Islet precursor cell (in vitro differentiated cells): ENCODE measurements around the gene CBFA2T2.

Source experiments
- DNase-seq: peaks from one replicate; pipeline ENCODE4 v3.0.0-alpha.2; 2018

CBFA2T2 gene

GRCh38 chr20:33655164-33655563 lies 165.3 kb downstream of the CBFA2T2 start:
- DNase-seq = no peak

GRCh38 chr20:33656010-33656782 lies 166.3 kb downstream of the CBFA2T2 start:
- DNase-seq = no peak

GRCh38 chr20:33656783-33657703 lies 167.1 kb downstream of the CBFA2T2 start:
- no peak for DNase-seq

- no peak for DNase-seq
Observed at GRCh38 chr20:33657704-33658095, 167.8 kb downstream of the CBFA2T2 start.

GRCh38 chr20:33658510-33658909 lies 168.6 kb downstream of the CBFA2T2 start:
- no peak for DNase-seq

- no peak for DNase-seq
Observed at GRCh38 chr20:33658929-33659328, 169.0 kb downstream of the CBFA2T2 start.

GRCh38 chr20:33659341-33660034 lies 169.6 kb downstream of the CBFA2T2 start:
- no peak for DNase-seq

- no peak for DNase-seq
Observed at GRCh38 chr20:33660035-33660684, 170.3 kb downstream of the CBFA2T2 start.

GRCh38 chr20:33660685-33661058 lies 170.8 kb downstream of the CBFA2T2 start:
- DNase-seq = no peak

- DNase-seq = no peak
Observed at GRCh38 chr20:33662172-33662571, 172.3 kb downstream of the CBFA2T2 start, which contains the start of gene C20orf144. C20orf144 (plus strand) TSS chr20:33662327; CDS start chr20:33662346, 19 bp downstream.

- peak; percentile 86 for DNase-seq
Observed at GRCh38 chr20:33663161-33664084, 173.5 kb downstream of the CBFA2T2 start.

GRCh38 chr20:33664085-33664761 lies 174.3 kb downstream of the CBFA2T2 start:
- DNase-seq = no peak

- DNase-seq = no peak
Observed at GRCh38 chr20:33664762-33665144, 174.9 kb downstream of the CBFA2T2 start.

- DNase-seq = peak; percentile 97
Observed at GRCh38 chr20:33666293-33667244, 176.7 kb downstream of the CBFA2T2 start, which contains the start of gene ACTL10. ACTL10 (plus strand) TSS chr20:33666943; CDS start chr20:33667498, 555 bp downstream.

- no peak for DNase-seq
Observed at GRCh38 chr20:33667245-33667675, 177.4 kb downstream of the CBFA2T2 start.

- peak; percentile 87 for DNase-seq
Observed at GRCh38 chr20:33667676-33668465, 178.0 kb downstream of the CBFA2T2 start.

GRCh38 chr20:33668466-33669155 lies 178.7 kb downstream of the CBFA2T2 start:
- DNase-seq = no peak

GRCh38 chr20:33669224-33669623 lies 179.3 kb downstream of the CBFA2T2 start:
- DNase-seq = no peak
